Keratinocyte (primary cell): Measurements from ENCODE around the gene MINK1. TPM values are rescaled to one million over a fixed set of nuclear protein-coding genes. Genes with fewer than 3 reads are reported as not detected.
"Not testable (repeated sequence)": the region's sequence is repeated elsewhere in the genome, so short reads cannot be mapped to it uniquely, and the experiment has no call there.

Experiments
- DNase-seq: peaks from one replicate; pipeline ENCODE4 v3.0.0-alpha.2; 2011; ENCODE audit warnings: low read depth, missing footprints, low spot score
- FAIRE-seq: peaks from 2 replicates; lab custom pipeline; 2011; peaks lifted over from hg19 to GRCh38; lab: Jason Lieb, UNC
- H2AFZ ChIP-seq: 2 replicates; pipeline ENCODE4 v1.6.0; 2012; ENCODE audit warnings: low read length, control low read depth, inconsistent platforms; ENCODE audit not compliant: control insufficient read depth
- H3K27ac ChIP-seq: 2 replicates; pipeline ENCODE4 v1.5.1; 2011; ENCODE audit warnings: low read length; ENCODE audit not compliant: control insufficient read depth, insufficient read depth
- H3K27me3 ChIP-seq: 3 replicates; pipeline ENCODE4 v1.6.0; 2011; ENCODE audit warnings: low read length; ENCODE audit not compliant: control insufficient read depth, insufficient read depth; ENCODE audit errors: extremely low read depth
- H3K36me3 ChIP-seq, 2 experiments: 2 replicates in 1 of 2; 3 replicates in 1 of 2; pipeline ENCODE4 v1.5.1; 2011; ENCODE audit warnings: low read length in 2 of 2, mild to moderate bottlenecking in 1 of 2; ENCODE audit not compliant: control insufficient read depth in 2 of 2, insufficient read depth in 2 of 2; ENCODE audit errors: extremely low read depth in 1 of 2
- H3K4me1 ChIP-seq: 3 replicates; pipeline ENCODE4 v1.5.1; 2011; ENCODE audit warnings: low read length; ENCODE audit not compliant: control insufficient read depth, insufficient read depth; ENCODE audit errors: extremely low read depth
- H3K4me2 ChIP-seq: 3 replicates; pipeline ENCODE4 v1.6.0; 2011; ENCODE audit warnings: low read depth, low read length; ENCODE audit not compliant: control insufficient read depth, insufficient read depth; ENCODE audit errors: extremely low read depth
- H3K4me3 ChIP-seq, 3 experiments: fragments of 200-600 bp in 1 of 3; sonication (generic) in 1 of 3; 2 replicates in 2 of 3; 3 replicates in 1 of 3; pipeline ENCODE4 v1.5.1; 2011 to 2016; ENCODE audit warnings: low read length in 3 of 3, mild to moderate bottlenecking in 3 of 3, control low read depth in 2 of 3, inconsistent platforms in 1 of 3, low read depth in 1 of 3, mixed read lengths in 1 of 3, mixed run types in 1 of 3, moderate library complexity in 1 of 3; ENCODE audit not compliant: control insufficient read depth in 2 of 3, insufficient read depth in 2 of 3; ENCODE audit errors: extremely low read depth in 1 of 3
- H3K79me2 ChIP-seq: 2 replicates; pipeline ENCODE4 v1.6.0; 2012; ENCODE audit warnings: low read length; ENCODE audit not compliant: control insufficient read depth, insufficient read depth
- H3K9ac ChIP-seq: 3 replicates; pipeline ENCODE4 v1.6.0; 2011; ENCODE audit warnings: low read length; ENCODE audit not compliant: control insufficient read depth, insufficient read depth; ENCODE audit errors: extremely low read depth
- H3K9me1 ChIP-seq: 3 replicates; pipeline ENCODE4 v1.6.0; 2011; ENCODE audit warnings: low read length; ENCODE audit not compliant: control insufficient read depth, insufficient read depth; ENCODE audit errors: extremely low read depth
- H3K9me3 ChIP-seq: 2 replicates; pipeline ENCODE4 v1.5.1; 2012; ENCODE audit warnings: low read depth, low read length; ENCODE audit not compliant: control insufficient read depth
- H4K20me1 ChIP-seq: 3 replicates; pipeline ENCODE4 v1.6.0; 2011; ENCODE audit warnings: low read length; ENCODE audit not compliant: control insufficient read depth, insufficient read depth; ENCODE audit errors: extremely low read depth
- EZH2 ChIP-seq: IDR thresholded peaks from one replicate; pipeline ENCODE4 v1.6.1; 2012; ENCODE audit warnings: inconsistent platforms, mild to moderate bottlenecking, low read length, moderate library complexity
- dilution Hi-C: fragments of 300-500 bp; cut with MboI; formaldehyde crosslinking; loops from one replicate; pipeline ENCODE4 v1.7.0; 2020; ENCODE audit warnings: low sequenced_read_pairs; ENCODE audit not compliant: extremely low pct_ligation_motif_present
- polyA plus RNA-seq, 5 experiments: library from polyadenylated mRNA; depleted of rRNA in 3 of 5; stranded (reverse) in 3 of 5; stranded (forward) in 1 of 5; unstranded in 1 of 5; fragments of >200 nt; gene quantifications; 1 replicate in 1 of 5; 2 replicates in 3 of 5; 3 replicates in 1 of 5; pipeline versions ENCODE4 v1.2.1 to v1.2.3, GENCODE V29; 2011 to 2012; ENCODE audit warnings: missing spikeins in 2 of 5, low read depth in 1 of 5, low replicate concordance in 1 of 5
- TF ChIP-seq, protein P1 (sequence below), 3 experiments: IDR thresholded peaks in 1 of 3; conservative IDR thresholded peaks in 1 of 3; optimal IDR thresholded peaks in 1 of 3; 2 replicates in 2 of 3; 3 replicates in 1 of 3; pipeline versions ENCODE3 to v1.5.1; 2011; ENCODE audit warnings: low read length in 3 of 3, mild to moderate bottlenecking in 3 of 3, moderate library complexity in 2 of 3, control low read depth in 1 of 3, inconsistent platforms in 1 of 3; ENCODE audit not compliant: insufficient read depth in 2 of 3; ENCODE audit errors: extremely low read depth in 1 of 3

The MINK1 gene
- polyA plus RNA-seq, 1 donor (not counting 4 experiments of a cell fraction or from before 2014, with no cell fraction given): 82.8 TPM

DNA sequence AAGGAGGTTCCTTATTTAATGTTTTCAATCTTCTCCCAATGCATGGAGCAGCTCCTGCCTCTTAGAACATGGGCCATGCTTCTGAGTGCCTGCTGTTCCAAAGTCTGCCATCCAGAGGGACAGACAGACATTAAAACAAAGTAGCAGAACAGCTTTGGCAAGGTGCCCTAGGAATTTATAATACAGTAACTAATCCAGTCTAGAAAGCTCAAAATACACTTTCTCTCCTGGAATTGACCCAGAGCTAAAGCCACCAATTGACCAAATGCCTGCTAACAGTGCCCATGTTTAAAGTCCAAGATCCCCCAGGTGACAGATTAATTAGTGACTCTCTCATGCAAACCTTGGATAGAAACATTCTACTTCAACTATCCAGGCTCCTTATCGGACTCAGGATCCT is 80.9 kb downstream of the MINK1 start:
- H2AFZ ChIP-seq: no peak overlapping the region
- no peak for DNase-seq
- TF ChIP-seq, protein P1, sequence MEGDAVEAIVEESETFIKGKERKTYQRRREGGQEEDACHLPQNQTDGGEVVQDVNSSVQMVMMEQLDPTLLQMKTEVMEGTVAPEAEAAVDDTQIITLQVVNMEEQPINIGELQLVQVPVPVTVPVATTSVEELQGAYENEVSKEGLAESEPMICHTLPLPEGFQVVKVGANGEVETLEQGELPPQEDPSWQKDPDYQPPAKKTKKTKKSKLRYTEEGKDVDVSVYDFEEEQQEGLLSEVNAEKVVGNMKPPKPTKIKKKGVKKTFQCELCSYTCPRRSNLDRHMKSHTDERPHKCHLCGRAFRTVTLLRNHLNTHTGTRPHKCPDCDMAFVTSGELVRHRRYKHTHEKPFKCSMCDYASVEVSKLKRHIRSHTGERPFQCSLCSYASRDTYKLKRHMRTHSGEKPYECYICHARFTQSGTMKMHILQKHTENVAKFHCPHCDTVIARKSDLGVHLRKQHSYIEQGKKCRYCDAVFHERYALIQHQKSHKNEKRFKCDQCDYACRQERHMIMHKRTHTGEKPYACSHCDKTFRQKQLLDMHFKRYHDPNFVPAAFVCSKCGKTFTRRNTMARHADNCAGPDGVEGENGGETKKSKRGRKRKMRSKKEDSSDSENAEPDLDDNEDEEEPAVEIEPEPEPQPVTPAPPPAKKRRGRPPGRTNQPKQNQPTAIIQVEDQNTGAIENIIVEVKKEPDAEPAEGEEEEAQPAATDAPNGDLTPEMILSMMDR (optimal IDR thresholded peaks at IDR 0.05 in 1 of 3, IDR thresholded peaks at IDR 0.05 in 1 of 3, conservative IDR thresholded peaks at IDR 0.05 in 1 of 3; ENCODE audit: extremely low read depth in 1 of 3, insufficient read depth in 2 of 3, low read length in 3 of 3): no peak

DNA sequence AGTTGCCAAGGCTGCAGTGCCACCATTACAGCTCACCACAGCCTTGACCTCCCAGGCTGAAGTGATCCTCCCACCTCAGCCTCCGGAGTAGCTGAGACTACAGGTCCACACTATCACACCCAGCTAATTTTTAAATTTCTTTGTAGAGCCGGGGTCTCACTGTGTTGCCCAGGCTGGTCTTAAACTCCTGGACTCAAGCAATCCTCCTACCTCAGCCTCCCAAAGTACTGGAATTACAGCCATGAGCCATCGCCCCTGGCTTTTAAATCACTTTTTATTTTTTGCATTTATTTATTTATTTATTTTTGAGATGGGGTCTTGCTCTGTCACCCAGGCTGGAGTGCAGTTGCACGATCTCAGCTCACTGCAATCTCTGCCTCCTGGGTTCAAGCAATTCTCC is 81.4 kb downstream of the MINK1 start:
- not testable (repeated sequence) for FAIRE-seq, H3K4me3 ChIP-seq, DNase-seq

More for the DNA sequence above, 80.9 kb downstream of the MINK1 start:
- Histone ChIP-seq H4K20me1 (no peaks in the 10 kb centered on the region), H3K9ac (no peak overlapping the region), H3K4me2 (no peak overlapping the region), H3K9me1 (no peaks in the 10 kb centered on the region), H3K4me3 (no peak overlapping the region), H3K4me1 (peaks cover 11% of the 10 kb centered on the region), H3K79me2 (no peaks in the 10 kb centered on the region), H3K27ac (no peak overlapping the region), H3K36me3 (no peaks in the 10 kb centered on the region), H3K27me3 (no peaks in the 10 kb centered on the region), H3K9me3 (no peaks in the 10 kb centered on the region)
- FAIRE-seq: no peak
- dilution Hi-C loops: no loop called here

DNA sequence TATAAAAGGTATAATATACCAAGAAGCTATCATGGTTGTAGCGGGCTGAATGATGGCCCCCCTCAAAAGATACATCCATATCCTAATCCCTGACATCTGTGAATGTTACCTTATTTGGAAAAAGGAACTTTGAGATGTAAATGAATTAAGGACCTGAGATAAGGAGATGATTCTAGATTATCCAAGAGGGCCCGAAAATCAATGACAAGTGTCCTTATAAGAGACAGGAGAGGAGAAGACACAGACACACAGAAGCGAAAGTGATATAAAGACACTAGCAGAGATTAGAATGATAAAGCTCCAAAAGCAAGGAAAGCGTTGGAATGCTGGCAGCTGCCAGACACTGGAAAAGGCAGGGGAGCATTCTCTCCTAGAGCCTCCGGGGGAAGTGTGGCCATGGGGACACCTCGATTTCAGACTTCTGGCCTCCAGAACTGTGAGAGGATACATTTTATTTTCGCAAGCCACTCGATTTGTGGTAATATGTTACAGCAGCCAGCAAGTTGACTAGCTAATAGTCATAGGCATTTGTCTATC is 86.4 kb downstream of the MINK1 start:
- Histone ChIP-seq H3K27ac (no peak overlapping the region), H2AFZ (peak overlapping the region; percentile 1)
- dilution Hi-C loops: no loop called here

More for the DNA sequence above, 81.4 kb downstream of the MINK1 start:
- H3K36me3 ChIP-seq, H3K27ac ChIP-seq, H3K9ac ChIP-seq, H3K4me2 ChIP-seq, H2AFZ ChIP-seq, H3K9me3 ChIP-seq, H3K9me1 ChIP-seq, H3K4me1 ChIP-seq, dilution Hi-C loops, H4K20me1 ChIP-seq, H3K27me3 ChIP-seq, H3K79me2 ChIP-seq: not testable (repeated sequence)

More for the DNA sequence above, 86.4 kb downstream of the MINK1 start:
- Histone ChIP-seq H3K4me2 (peak overlapping the region; percentile 0), H3K4me1 (peaks cover 3% of the 10 kb centered on the region), H3K9me3 (no peaks in the 10 kb centered on the region), H3K9ac (no peak overlapping the region), H3K27me3 (no peaks in the 10 kb centered on the region), H3K36me3 (no peaks in the 10 kb centered on the region), H3K9me1 (no peaks in the 10 kb centered on the region), H3K4me3 (no peak overlapping the region), H3K79me2 (no peaks in the 10 kb centered on the region), H4K20me1 (no peaks in the 10 kb centered on the region)
- FAIRE-seq (no peak), DNase-seq (no peak)
- TF ChIP-seq, protein P1 (optimal IDR thresholded peaks at IDR 0.05 in 1 of 3, IDR thresholded peaks at IDR 0.05 in 1 of 3, conservative IDR thresholded peaks at IDR 0.05 in 1 of 3; ENCODE audit: extremely low read depth in 1 of 3, insufficient read depth in 2 of 3, low read length in 3 of 3): no peak
- no peak for TF ChIP-seq EZH2
